NCI-H2196 treated with DMSO at 0.1 percent for 48 hours (cell line): ENCODE data around the gene GTPBP4.
"Not testable (repeated sequence)": the region's sequence is repeated elsewhere in the genome, so short reads cannot be mapped to it uniquely, and the experiment has no call there.

ENCODE experiments used
- DNase-seq: peaks from one replicate; lab custom pipeline; 2025; ENCODE audit not compliant: unreplicated experiment; lab: John Stamatoyannopoulos, UW

Gene GTPBP4

DNA sequence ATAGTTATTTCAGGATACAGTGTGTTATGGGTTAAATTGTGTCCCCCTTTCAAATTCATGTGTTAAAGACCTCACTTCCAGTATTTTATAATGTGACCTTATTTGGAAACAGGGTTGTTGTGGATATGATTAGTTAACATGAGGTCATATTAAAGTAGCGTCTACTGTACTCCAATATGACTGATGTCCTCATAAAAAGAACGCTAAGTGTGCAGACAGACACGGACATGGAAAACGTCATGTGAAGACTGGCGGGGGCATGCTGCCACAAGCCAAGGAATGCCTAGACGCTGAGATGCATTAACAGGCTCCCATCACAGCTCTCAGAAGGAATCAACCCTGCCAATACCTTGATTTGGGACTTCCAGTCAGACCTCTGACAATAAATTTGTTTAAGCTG lies 66.5 kb downstream of the GTPBP4 start:
- no peak for DNase-seq

DNA sequence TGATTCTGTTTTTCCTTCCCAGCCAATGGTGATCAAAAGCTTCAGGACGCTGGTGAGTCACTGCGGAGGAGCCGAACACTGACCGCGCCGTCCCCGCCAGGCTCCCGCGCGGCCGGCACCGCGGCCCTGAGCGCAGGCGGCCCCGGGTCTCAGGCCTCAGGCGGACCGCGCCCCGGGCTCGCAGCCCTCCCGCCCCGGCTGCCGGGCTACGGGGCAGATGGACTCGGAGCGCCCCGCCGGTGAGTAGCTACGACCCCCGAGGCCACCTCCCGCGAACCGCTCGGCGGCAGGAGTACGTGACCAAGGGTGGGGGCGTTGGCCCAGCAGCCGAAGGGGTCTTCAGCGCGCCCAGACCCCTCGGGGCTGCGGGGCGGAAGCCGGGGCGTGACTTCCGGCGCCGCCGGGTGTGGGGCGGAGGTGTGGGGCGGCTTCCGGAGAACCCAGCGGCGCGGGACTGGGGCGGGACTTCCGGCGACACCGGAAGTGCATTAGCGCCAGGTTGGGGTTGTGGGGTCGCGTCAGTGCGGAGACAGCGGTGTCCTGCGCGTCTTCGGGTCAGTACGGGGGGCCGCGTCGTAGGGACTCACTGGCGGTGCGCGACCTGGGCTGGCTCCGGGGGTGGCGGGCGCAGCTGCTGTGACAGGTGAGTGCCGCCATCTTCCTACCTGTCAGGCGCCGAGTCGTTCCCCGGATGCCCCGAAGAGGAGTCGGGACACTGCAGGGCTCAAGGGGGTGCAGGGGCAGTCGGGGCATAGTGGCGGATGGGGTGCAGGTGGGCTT lies 68.3 kb downstream of the GTPBP4 start, which contains the start of gene WDR37:
Gene WDR37, plus strand, starts transcription at position 60 of the 780 bp plus-strand sequence. CDS start 15,771 bp downstream, outside the sequence.
- no peak for DNase-seq

DNA sequence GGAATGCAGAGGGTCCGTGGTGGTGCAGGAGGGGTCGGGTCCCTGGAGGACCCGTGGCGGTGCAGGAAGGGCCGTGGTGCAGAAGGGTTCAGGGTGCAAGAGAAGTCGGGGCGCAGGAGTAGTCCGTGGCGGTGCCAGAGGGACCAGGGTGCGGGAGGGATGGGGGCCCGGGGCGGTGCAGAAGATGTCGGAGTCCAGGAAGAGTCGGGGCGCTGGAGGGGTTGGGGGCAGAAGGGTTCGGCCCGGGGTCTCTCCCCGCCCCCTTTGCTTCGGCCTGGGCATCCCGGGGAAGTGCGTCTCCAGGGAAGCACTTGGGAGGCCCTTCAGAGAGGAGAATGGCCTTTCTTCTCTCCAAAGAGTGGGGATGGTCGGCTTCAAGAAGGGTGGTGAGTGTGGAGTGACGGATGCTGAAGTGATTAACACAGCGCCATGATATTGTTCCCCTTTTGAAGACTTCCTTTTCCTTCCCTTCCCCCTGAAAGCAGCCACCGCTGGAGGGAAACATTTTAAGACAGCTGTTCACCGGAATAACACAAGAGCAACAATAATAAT lies 68.9 kb downstream of the GTPBP4 start:
- DNase-seq: no peak

DNA sequence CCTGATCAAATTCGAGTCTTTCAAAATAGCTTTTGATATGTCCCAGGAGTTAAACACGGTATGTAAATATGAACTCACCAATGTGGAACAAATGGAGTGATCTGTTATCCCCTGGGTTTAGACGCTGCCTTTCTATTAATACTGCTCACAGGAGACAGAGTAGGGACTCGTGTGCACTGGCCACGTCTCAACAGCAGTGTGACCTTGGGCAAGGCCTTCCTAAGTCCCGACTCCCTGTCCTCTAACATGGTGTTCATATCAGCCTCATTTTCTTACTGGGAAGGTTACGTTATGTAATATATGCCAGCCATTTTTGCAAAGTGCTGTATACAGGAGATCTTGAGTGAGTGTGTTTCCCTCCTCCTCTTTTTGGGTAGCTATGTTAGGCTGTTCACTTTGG lies 69.8 kb downstream of the GTPBP4 start:
- DNase-seq: no peak

DNA sequence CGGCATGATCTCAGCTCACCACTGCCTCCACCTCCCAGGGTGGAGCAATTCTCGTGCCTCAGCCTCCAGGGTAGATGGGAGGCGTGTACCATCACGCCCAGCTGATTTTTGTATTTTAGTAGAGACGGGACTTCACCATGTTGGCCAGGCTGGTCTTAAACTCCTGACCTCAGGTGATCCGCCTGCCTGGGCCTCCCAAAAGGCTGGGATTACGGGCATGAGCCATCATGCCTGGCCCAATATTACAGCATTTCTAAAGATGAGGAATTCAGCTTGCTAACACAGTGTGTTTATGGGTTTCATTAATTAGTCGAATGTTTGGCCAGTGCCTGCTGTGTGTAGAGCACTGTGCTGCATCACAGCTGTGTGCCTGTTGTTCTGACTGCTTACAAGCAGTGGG lies 71.7 kb downstream of the GTPBP4 start:
- no peak for DNase-seq

- DNase-seq: no peak
Measured at GRCh38 chr10:1061930-1062774, 73.9 kb downstream of the GTPBP4 start.

- DNase-seq: no peak
Measured at GRCh38 chr10:1063232-1063865, 75.1 kb downstream of the GTPBP4 start.

GRCh38 chr10:1064964-1065247 lies 76.7 kb downstream of the GTPBP4 start:
- no peak for DNase-seq

- DNase-seq: not testable (repeated sequence)
Measured at GRCh38 chr10:1066734-1067133, 78.5 kb downstream of the GTPBP4 start.

- no peak for DNase-seq
Measured at GRCh38 chr10:1068380-1069361, 80.4 kb downstream of the GTPBP4 start.
